ENCODE results near the gene KCNJ14. TPM values are rescaled to one million over a fixed set of nuclear protein-coding genes. Genes with fewer than 3 reads are reported as not detected.

Gene KCNJ14
- total RNA-seq, 1 experiment from 2014 or later: 1.4 TPM

DNA sequence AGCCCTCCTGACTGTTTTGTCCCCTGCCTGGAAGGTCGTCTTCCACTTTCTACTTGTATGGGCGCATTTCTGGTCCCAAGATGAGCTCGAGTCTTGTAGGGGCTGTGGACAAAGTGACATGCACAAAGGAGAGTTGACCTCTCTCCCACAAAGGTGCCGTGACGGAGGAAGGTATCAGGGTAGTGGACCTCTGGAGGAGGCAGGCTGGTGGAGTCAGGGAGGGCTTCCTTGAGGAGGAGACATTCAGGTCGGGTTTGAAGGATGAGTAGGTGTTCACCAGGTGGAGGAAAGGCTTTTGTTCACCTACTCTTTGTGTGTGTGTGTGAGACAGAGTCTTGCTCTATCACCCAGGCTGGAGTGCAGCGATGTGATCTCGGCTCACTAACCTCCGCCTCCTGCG is 15.5 kb downstream of the KCNJ14 start:
- peaks cover 14% of the 10 kb centered on the region for H3K79me2 ChIP-seq (ENCODE audit: low read length)
- peaks cover 4% of the 10 kb centered on the region; the same call in 1 of the 2 replicates for H3K4me1 ChIP-seq (ENCODE audit: insufficient read depth, low read length)
- peak overlapping the region; percentile 95 for H3K4me2 ChIP-seq (ENCODE audit: low read length)
- DNase-seq (no peak), ATAC-seq (no peak)
- ChIA-PET CTCF (no interaction called here), POLR2A (ENCODE audit: unreplicated experiment) (no interaction called here)
- no peaks in the 10 kb centered on the region for H3K9me2 ChIP-seq (replicated peaks; ENCODE audit: low read length)
- TF ChIP-seq EZH2phosphoT487 (IDR thresholded peaks at IDR 0.05; ENCODE audit: borderline replicate concordance, low read length): no peak
- TF ChIP-seq CTCF (conservative IDR thresholded peaks at IDR 0.05; ENCODE audit: low read depth, low read length): no peak
- no peak for TF ChIP-seq EZH2 (IDR thresholded peaks at IDR 0.05; ENCODE audit: low read length, unreplicated experiment)
- H3K27me3 ChIP-seq (ENCODE audit: low read length): no peaks in the 10 kb centered on the region
- H3K4me3 ChIP-seq (ENCODE audit: low read length): 0 out of 2 replicates have a peak overlapping the region, but pooled peaks have one; percentile 81
- no peaks in the 10 kb centered on the region for H3F3A ChIP-seq (ENCODE audit: low read length, unreplicated experiment)
- H3K27ac ChIP-seq (ENCODE audit: low read length): no peak overlapping the region
- H3K9me3 ChIP-seq (ENCODE audit: low read length): no peaks in the 10 kb centered on the region
- H4K20me1 ChIP-seq (ENCODE audit: low read length): peaks cover 12% of the 10 kb centered on the region
- no peak overlapping the region for H2AFZ ChIP-seq (ENCODE audit: low read length)
- H3K9ac ChIP-seq (ENCODE audit: low read length): no peak overlapping the region
- no TSS peak for BruUV-seq (replicated peaks)
- intact Hi-C loops (cut with micrococcal nuclease): no loop called here
- H3K36me3 ChIP-seq (ENCODE audit: low read depth, low read length): peaks cover 28% of the 10 kb centered on the region

DNA sequence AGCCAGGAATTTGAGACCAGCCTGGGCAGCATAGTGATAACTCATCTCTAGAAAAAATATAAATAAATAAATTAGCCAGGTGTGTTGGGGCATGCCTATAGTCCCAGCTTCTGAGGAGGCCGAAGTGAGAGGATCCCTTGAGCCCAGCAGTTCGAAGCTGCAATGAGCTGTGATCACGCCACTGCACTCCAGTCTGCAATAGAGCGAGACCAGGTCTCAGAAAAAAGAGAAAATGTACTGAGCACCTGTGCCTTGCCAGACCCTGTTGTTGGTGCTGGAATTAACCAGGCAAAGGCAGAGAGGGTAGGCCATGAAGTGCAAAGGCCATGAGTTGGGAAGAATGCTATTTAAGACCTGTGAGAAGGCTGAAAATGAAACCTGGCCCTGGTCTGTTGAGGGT is 16.5 kb downstream of the KCNJ14 start:
- intact Hi-C loops (cut with micrococcal nuclease): no loop called here
- Histone ChIP-seq H3K36me3 (ENCODE audit: low read depth, low read length) (peaks cover 28% of the 10 kb centered on the region), H4K20me1 (ENCODE audit: low read length) (peaks cover 12% of the 10 kb centered on the region), H3K4me3 (ENCODE audit: low read length) (no peak overlapping the region), H3K9ac (ENCODE audit: low read length) (no peak overlapping the region), H3K4me1 (ENCODE audit: insufficient read depth, low read length) (no peaks in the 10 kb centered on the region), H3K79me2 (ENCODE audit: low read length) (peaks cover 14% of the 10 kb centered on the region), H3K9me3 (ENCODE audit: low read length) (no peaks in the 10 kb centered on the region), H3F3A (ENCODE audit: low read length, unreplicated experiment) (no peaks in the 10 kb centered on the region), H3K9me2 (replicated peaks; ENCODE audit: low read length) (no peaks in the 10 kb centered on the region), H2AFZ (ENCODE audit: low read length) (no peak overlapping the region), H3K27ac (ENCODE audit: low read length) (no peak overlapping the region), H3K27me3 (ENCODE audit: low read length) (no peaks in the 10 kb centered on the region), H3K4me2 (ENCODE audit: low read length) (no peak overlapping the region)
- no TSS peak for BruUV-seq (replicated peaks)
- ATAC-seq (no peak), DNase-seq (no peak)
- ChIA-PET POLR2A (ENCODE audit: unreplicated experiment) (no interaction called here), CTCF (no interaction called here)
- TF ChIP-seq EZH2phosphoT487 (IDR thresholded peaks at IDR 0.05; ENCODE audit: borderline replicate concordance, low read length): no peak
- TF ChIP-seq EZH2 (IDR thresholded peaks at IDR 0.05; ENCODE audit: low read length, unreplicated experiment): no peak
- TF ChIP-seq CTCF (conservative IDR thresholded peaks at IDR 0.05; ENCODE audit: low read depth, low read length): no peak

DNA sequence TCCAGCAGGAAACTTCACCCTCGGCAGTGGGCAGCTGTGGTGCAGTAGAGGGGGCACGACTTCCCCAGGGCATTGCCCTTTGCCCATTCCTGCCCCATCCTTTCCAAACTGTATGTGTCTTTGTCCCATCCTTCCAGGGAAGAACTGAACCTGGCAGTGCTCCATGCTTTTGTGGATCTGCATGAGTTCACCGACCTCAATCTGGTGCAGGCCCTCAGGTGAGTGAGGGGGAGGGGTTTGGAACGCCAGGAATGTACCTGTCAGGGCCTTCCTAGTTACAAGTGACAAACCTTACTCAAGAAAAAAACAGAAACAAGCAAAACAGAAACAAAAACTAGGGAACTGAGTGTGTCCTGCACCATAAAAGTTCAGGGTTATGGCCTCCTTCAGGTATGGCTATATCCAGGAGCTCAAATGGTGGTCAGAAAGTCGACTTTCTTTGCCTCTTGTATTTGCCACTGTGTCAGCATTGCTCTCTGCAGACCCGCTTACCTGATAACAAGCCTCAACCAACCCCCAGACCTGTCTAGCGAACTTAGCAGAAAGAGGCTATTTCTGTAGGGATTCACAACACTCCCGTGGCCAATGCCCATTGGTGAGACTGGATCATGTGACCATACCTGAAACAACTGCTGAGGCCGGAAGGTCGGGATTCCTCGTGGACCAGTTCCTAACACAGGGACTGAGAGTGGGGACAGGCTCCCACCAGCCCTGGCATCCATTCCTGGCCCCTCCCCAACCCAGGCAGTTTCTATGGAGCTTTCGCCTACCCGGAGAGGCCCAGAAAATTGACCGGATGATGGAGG is 18.0 kb downstream of the KCNJ14 start:
- ChIA-PET CTCF (no interaction called here), POLR2A (ENCODE audit: unreplicated experiment) (no interaction called here)
- Histone ChIP-seq H3K27me3 (ENCODE audit: low read length) (no peaks in the 10 kb centered on the region), H3K4me3 (ENCODE audit: low read length) (no peak overlapping the region), H2AFZ (ENCODE audit: low read length) (no peak overlapping the region), H3K36me3 (ENCODE audit: low read depth, low read length) (peaks cover 28% of the 10 kb centered on the region), H4K20me1 (ENCODE audit: low read length) (peaks cover 12% of the 10 kb centered on the region), H3F3A (ENCODE audit: low read length, unreplicated experiment) (no peaks in the 10 kb centered on the region), H3K79me2 (ENCODE audit: low read length) (peaks cover 14% of the 10 kb centered on the region), H3K27ac (ENCODE audit: low read length) (no peak overlapping the region), H3K4me2 (ENCODE audit: low read length) (no peak overlapping the region), H3K4me1 (ENCODE audit: insufficient read depth, low read length) (no peaks in the 10 kb centered on the region), H3K9me3 (ENCODE audit: low read length) (no peaks in the 10 kb centered on the region), H3K9ac (ENCODE audit: low read length) (no peak overlapping the region), H3K9me2 (replicated peaks; ENCODE audit: low read length) (no peaks in the 10 kb centered on the region)
- no TSS peak for BruUV-seq (replicated peaks)
- DNase-seq (peak; percentile 16), ATAC-seq (no peak)
- intact Hi-C loops (cut with micrococcal nuclease): no loop called here
- TF ChIP-seq CTCF (conservative IDR thresholded peaks at IDR 0.05; ENCODE audit: low read depth, low read length): no peak
- TF ChIP-seq EZH2 (IDR thresholded peaks at IDR 0.05; ENCODE audit: low read length, unreplicated experiment): no peak
- no peak for TF ChIP-seq EZH2phosphoT487 (IDR thresholded peaks at IDR 0.05; ENCODE audit: borderline replicate concordance, low read length)

All from PC-3 (cell line).